ENCODE measurements around the gene CTNNA3.

Gene CTNNA3

DNA sequence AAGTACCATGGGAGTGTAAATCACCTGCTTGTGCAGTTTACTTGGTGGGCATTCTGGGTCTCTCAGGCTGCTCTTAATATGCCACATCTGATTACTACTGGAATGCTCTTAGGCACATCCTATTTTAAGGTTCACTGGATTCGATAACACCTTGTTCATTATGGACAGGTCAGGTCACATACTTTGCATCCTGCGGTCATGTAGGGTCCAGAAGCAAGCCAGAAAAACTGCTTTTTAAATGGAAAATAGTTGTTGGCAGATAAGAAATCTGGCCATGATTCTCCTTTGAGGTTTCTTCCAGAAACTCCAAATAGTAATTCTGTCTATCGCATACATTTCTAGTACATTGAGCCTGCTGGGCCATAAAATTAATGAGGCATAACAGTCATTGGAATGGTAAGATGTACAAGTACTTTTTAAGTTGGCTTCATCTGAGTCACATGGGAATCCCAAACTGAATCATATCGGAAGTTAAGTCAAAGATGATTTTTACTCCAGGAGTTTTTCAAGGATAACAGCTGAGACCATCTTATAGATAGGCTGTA, 398.3 kb downstream of the CTNNA3 start:
- TF ChIP-seq, protein P1, sequence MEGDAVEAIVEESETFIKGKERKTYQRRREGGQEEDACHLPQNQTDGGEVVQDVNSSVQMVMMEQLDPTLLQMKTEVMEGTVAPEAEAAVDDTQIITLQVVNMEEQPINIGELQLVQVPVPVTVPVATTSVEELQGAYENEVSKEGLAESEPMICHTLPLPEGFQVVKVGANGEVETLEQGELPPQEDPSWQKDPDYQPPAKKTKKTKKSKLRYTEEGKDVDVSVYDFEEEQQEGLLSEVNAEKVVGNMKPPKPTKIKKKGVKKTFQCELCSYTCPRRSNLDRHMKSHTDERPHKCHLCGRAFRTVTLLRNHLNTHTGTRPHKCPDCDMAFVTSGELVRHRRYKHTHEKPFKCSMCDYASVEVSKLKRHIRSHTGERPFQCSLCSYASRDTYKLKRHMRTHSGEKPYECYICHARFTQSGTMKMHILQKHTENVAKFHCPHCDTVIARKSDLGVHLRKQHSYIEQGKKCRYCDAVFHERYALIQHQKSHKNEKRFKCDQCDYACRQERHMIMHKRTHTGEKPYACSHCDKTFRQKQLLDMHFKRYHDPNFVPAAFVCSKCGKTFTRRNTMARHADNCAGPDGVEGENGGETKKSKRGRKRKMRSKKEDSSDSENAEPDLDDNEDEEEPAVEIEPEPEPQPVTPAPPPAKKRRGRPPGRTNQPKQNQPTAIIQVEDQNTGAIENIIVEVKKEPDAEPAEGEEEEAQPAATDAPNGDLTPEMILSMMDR (IDR thresholded peaks at IDR 0.05; ENCODE audit: low read depth, low read length), result no peak
- no peak overlapping the region for H3K4me3 ChIP-seq (replicated peaks in 1 of 2; ENCODE audit: low read depth in 2 of 2, low read length in 2 of 2)
- DNase-seq (ENCODE audit: low read depth in 2 of 2), result no peak

DNA sequence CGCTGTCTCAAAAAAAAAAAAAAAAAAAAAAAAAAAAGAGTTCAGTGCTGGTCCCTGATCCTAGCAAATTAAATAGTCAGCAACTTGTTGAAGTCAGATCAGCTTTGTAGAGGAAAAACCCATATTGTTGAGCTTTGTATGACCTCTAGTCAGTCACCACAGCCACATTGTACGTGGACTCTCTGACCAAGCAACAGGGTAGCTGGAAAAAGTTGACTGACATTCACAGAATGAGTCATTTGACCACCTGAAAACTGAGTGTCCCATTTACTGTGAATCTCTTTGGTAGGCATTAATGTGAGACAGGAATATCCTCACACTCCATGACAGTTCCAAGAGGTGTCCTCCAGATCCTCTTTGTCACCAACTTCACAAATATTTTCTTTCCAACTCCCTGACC, 399.1 kb downstream of the CTNNA3 start:
- no peak for DNase-seq (ENCODE audit: low read depth in 2 of 2)
- TF ChIP-seq, protein P1 (IDR thresholded peaks at IDR 0.05; ENCODE audit: low read depth, low read length), result no peak
- no peak overlapping the region for H3K4me3 ChIP-seq (replicated peaks in 1 of 2; ENCODE audit: low read depth in 2 of 2, low read length in 2 of 2)

DNA sequence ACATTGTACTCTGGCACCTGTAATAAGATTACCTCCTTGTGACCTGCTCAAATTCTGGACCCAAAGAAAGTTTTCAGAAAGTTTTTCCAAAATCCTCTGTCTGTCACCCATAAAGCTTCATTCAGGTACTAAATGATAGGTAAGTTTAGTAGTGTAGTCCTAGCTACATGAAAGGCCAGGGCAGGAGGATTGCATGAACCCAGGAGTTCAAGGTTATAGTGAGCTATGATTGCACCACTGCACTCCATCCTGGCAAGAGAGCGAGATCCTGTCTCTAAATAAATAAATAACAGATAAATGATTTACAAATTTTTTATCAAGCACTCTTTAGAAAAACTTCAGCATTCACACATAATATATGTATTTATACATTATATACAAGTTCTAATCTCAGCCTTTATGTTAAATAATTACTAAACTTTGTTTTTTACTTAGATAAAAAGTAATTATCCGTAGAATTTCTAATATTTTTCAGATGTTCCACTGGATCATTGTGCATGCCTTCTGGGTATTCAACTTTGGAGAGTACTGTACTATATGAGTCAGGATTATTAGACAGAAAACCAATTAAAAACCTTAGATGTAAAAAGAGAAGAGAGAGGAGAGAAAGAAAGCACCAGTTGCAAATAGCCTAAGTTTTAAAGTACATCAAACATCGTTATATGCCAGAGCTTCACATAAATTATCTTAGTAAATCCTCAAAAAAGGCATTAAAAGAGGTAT, 407.1 kb downstream of the CTNNA3 start:
- TF ChIP-seq, protein P1 (IDR thresholded peaks at IDR 0.05; ENCODE audit: low read depth, low read length), result no peak
- DNase-seq (ENCODE audit: low read depth in 2 of 2), result no peak
- H3K4me3 ChIP-seq (replicated peaks in 1 of 2; ENCODE audit: low read depth in 2 of 2, low read length in 2 of 2), result no peak overlapping the region

DNA sequence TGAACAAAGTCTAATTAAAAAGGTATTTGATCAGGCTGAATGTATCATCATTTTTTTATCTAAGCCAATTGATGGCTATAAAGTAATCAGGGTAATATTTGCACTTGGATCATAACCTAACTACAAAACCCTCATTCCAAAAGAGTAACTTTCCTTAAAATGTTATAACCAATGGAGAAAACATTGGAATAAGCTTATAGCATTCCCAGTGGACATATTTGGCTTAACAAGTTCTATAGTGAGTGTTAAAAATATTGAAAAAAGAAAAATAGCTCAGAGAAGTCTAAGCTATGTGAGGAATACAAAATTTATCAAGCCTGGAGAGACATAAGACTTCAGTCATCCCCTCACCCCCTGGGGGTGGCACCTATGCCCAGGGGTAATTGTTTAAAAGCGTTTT, 411.4 kb downstream of the CTNNA3 start:
- DNase-seq (ENCODE audit: low read depth in 2 of 2), result no peak
- TF ChIP-seq, protein P1 (IDR thresholded peaks at IDR 0.05; ENCODE audit: low read depth, low read length), result no peak
- H3K4me3 ChIP-seq (replicated peaks in 1 of 2; ENCODE audit: low read depth in 2 of 2, low read length in 2 of 2), result no peak overlapping the region

DNA sequence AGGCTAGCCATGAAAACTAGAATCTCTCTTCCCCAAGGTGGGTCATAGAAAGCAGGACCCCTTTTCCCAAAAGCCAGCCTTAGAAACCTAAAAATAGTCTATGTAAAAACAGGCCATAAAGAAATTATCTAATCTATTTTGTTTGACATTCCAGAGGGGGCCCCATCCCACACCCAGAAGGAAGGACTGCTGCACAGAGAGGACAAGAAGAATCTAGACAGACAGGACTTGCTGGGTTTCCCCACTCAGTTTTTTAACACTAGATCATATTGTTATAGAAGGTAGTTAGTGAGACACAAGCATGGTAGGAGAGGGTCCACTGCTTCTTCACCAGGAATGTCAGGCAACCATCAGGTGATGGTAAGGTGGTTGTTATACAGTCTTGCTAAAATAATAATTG, 413.1 kb downstream of the CTNNA3 start:
- TF ChIP-seq, protein P1 (IDR thresholded peaks at IDR 0.05; ENCODE audit: low read depth, low read length), result no peak
- H3K4me3 ChIP-seq (replicated peaks in 1 of 2; ENCODE audit: low read depth in 2 of 2, low read length in 2 of 2), result no peak overlapping the region
- no peak for DNase-seq (ENCODE audit: low read depth in 2 of 2)

DNA sequence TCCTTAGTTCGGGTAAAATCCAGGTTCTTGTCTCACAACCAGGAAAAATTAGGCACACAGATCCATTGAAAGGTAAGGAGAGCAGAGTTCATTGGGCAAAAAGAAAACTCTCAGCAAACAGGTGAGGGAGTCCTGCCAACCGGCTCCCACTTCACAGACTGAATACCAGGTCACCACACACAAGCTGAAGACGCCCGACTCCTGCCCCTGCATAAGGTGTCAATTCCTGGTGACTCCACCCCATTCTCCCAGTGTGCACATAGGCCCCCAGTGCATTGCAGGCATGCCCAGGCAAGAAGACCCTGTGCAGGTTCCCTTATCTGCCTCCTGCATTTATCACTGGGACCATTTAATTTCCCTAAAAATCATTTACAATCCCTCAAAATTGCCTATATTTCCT, 415.6 kb downstream of the CTNNA3 start:
- no peak for DNase-seq (ENCODE audit: low read depth in 2 of 2)
- TF ChIP-seq, protein P1 (IDR thresholded peaks at IDR 0.05; ENCODE audit: low read depth, low read length), result no peak
- H3K4me3 ChIP-seq (replicated peaks in 1 of 2; ENCODE audit: low read depth in 2 of 2, low read length in 2 of 2), result no peak overlapping the region
